Measurements from ENCODE around the gene NTSR2. TPM values are rescaled to one million over a fixed set of nuclear protein-coding genes. Genes with fewer than 3 reads are reported as not detected.

Gene NTSR2
- total RNA-seq, 4 donors from 2014 or later, result not detected

DNA sequence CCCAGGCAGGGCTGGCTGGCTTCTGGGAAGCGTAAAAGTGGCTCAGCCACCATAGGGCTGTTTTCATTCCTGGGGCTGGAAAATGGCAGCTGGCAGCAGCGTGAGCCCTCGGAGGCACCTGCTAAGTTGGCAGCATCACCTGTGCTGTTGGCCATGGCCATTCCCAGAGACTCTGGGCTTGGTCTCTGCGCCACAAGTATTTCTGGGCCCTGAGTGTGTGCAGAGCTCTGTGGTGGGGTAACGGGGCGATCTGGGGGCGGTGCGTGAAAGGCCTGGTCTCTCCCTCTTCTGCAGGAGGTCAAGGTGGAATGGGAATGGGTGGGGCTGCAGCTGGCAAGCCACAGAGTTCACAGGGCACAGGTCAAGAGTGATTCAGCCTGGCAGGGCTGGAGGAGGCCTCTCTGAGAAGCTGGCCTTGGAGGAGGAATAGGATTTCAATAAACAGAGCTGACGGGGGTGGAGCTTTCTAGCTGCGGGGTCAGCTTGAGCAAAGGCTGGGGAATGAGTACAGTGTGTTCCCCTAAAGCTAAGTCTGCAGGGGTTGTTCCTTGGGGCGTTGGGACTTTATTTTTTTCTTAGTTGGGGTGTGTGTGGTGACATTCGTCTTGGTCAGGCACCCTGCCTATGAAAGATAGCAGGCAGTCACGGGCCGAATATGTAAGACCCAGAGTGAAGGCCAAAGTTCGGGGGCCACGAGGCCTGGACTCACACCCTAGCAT lies 10.3 kb upstream of the NTSR2 start:
- intact Hi-C loops (cut with DNase I), result no loop called here
- peaks cover 8 to 11% of the 10 kb centered on the region in 2 donors for H3K4me1 ChIP-seq
- 82 to 83% methylated on average over 16 of the region's 16 CpGs for WGBS, 2 donors
- H3K36me3 ChIP-seq, result no peaks in the 10 kb centered on the region
- no peak for TF ChIP-seq POLR2A (IDR thresholded peaks at IDR 0.05)
- TF ChIP-seq, protein P1, sequence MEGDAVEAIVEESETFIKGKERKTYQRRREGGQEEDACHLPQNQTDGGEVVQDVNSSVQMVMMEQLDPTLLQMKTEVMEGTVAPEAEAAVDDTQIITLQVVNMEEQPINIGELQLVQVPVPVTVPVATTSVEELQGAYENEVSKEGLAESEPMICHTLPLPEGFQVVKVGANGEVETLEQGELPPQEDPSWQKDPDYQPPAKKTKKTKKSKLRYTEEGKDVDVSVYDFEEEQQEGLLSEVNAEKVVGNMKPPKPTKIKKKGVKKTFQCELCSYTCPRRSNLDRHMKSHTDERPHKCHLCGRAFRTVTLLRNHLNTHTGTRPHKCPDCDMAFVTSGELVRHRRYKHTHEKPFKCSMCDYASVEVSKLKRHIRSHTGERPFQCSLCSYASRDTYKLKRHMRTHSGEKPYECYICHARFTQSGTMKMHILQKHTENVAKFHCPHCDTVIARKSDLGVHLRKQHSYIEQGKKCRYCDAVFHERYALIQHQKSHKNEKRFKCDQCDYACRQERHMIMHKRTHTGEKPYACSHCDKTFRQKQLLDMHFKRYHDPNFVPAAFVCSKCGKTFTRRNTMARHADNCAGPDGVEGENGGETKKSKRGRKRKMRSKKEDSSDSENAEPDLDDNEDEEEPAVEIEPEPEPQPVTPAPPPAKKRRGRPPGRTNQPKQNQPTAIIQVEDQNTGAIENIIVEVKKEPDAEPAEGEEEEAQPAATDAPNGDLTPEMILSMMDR (IDR thresholded peaks at IDR 0.05), result no peak
- DNase-seq, result no peak
- no peaks in the 10 kb centered on the region for H3K9me3 ChIP-seq
- H3K27ac ChIP-seq, result no peak overlapping the region
- H3K4me3 ChIP-seq (replicated peaks in 1 of 3), result no peak overlapping the region
- H3K27me3 ChIP-seq, result no peaks in the 10 kb centered on the region

DNA sequence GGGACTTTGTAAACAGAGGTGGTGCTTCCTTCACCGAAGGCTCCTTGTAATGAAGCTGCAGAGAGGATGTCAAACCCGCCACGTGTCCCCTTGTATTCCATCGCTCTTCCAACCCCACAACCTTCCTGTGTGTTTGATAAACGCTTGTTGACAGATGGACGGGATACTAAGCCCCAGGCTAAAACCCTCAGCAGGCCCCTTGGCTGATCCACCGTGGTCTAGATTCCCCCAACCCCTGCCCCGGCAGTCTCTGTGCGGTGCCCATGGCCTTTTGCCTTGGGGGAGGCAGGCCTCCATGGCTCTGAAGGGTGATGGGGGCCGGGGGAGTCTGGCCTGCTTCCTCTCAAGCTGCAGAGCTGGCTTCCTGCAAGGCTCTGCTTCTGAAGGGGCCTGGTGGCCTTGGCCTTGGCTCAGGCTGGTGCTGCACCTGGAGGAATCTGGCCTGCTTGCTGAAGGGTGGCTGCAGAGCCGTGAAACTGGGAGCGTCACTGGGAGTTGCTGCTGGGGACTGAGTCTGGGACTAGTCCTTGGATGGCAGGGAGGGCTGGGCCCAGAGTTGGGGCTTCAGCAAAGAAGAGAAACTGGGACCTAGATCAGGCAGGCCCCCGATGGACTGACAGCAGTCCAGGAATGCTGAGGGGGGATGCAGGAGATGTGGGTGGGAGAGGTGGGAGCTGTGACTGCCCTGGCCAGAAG lies 9.6 kb upstream of the NTSR2 start:
- no peaks in the 10 kb centered on the region for H3K9me3 ChIP-seq
- no peaks in the 10 kb centered on the region for H3K27me3 ChIP-seq
- WGBS, 2 donors, result 76% methylated on average over 12 to 13 of the region's 13 CpGs
- DNase-seq, result no peak
- H3K36me3 ChIP-seq, result no peaks in the 10 kb centered on the region
- H3K27ac ChIP-seq, result no peak overlapping the region
- H3K4me3 ChIP-seq (replicated peaks in 1 of 3), result no peak overlapping the region
- peaks cover 2 to 5% of the 10 kb centered on the region in 2 donors for H3K4me1 ChIP-seq
- TF ChIP-seq, protein P1 (IDR thresholded peaks at IDR 0.05), result no peak
- no peak for TF ChIP-seq POLR2A (IDR thresholded peaks at IDR 0.05)
- intact Hi-C loops (cut with DNase I), result no loop called here

DNA sequence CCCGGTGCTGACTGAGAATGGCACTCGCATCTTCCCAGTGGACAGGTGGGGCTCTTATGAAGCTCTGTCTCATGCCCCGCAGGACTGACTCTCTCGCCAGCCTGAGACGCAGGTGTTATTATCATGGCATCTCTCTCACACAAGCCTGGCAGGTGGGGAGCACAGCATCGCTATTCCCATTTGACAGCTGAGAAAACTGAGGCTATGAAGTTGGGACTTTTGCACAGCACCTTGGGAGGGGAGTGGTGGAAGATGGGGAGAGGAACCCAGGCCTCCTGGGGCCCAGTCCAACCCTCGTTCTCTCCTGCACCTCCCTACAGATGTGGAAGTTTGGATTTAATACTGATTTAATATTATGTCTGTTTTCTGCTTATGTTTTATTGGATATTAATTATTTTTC lies 9.0 kb upstream of the NTSR2 start:
- no peaks in the 10 kb centered on the region for H3K27me3 ChIP-seq
- no peak for DNase-seq
- intact Hi-C loops (cut with DNase I), result no loop called here
- H3K27ac ChIP-seq, result no peak overlapping the region
- peaks cover 0 to under 1% of the 10 kb centered on the region in 2 donors for H3K4me1 ChIP-seq
- H3K36me3 ChIP-seq, result no peaks in the 10 kb centered on the region
- no peak overlapping the region for H3K4me3 ChIP-seq (replicated peaks in 1 of 3)
- TF ChIP-seq, protein P1 (IDR thresholded peaks at IDR 0.05), result no peak
- TF ChIP-seq POLR2A (IDR thresholded peaks at IDR 0.05), result no peak
- WGBS, 2 donors, result 73 to 75% methylated on average over 4 to 7 of the region's 7 CpGs
- no peaks in the 10 kb centered on the region for H3K9me3 ChIP-seq

DNA sequence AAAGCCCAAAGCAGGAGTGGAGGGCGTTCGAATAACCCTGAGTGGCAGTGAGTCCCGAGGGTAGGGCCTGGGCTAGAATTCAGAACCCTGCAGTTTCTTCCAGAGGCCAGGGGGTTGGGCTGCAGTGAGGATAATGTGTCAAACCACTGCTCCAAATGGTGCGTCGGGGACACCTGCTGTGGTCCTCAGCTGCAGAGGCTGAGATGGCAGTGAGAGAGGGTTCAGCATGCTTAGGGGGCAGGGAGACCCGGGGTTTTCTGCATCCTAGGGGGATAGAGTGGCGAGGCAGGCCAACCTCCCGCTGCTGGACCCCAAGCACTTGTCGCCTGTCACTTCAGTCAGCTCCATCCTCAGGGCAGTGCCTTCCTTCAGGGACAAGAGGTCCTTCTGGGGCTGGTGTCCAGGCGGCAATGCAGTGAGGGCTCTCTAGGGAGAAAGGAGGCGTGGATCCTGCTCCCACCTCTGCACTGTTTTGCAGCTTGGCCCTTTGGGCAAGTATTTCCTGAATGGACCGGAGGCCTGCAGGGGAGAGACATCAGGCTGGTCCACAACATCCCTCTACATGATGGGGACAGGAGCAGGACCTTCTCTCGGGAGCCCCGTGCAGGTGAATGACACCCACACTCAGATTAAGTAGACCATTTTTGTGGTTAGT lies 8.4 kb upstream of the NTSR2 start:
- WGBS, 2 donors, result 57 to 69% methylated on average over 14 of the region's 14 CpGs
- H3K36me3 ChIP-seq, result no peaks in the 10 kb centered on the region
- no peak for DNase-seq
- intact Hi-C loops (cut with DNase I), result no loop called here
- H3K4me1 ChIP-seq, result no peaks in the 10 kb centered on the region
- H3K4me3 ChIP-seq (replicated peaks in 1 of 3), result no peak overlapping the region
- H3K27me3 ChIP-seq, result no peaks in the 10 kb centered on the region
- no peaks in the 10 kb centered on the region for H3K9me3 ChIP-seq
- H3K27ac ChIP-seq, result no peak overlapping the region
- TF ChIP-seq, protein P1 (IDR thresholded peaks at IDR 0.05), result no peak
- no peak for TF ChIP-seq POLR2A (IDR thresholded peaks at IDR 0.05)
